ENCODE results near the gene VWF.

- no peak for TF ChIP-seq CTCF (IDR thresholded peaks at IDR 0.05; ENCODE audit: low read depth, low read length)
- no peak for TF ChIP-seq EZH2phosphoT487 (IDR thresholded peaks at IDR 0.05; ENCODE audit: low read depth)
These were observed 22.0 kb upstream of the VWF start for GRCh38 chr12:6146509-6146908.
